Measurements from ENCODE around the gene TRIM33. TPM values are rescaled to one million over a fixed set of nuclear protein-coding genes. Genes with fewer than 3 reads are reported as not detected.

The TRIM33 gene
- total and polyA plus RNA-seq, 2 of the 8 experiments (the other 6 are each of a cell fraction or from before 2014, with no cell fraction given), result 17.1 to 52.3 TPM

DNA sequence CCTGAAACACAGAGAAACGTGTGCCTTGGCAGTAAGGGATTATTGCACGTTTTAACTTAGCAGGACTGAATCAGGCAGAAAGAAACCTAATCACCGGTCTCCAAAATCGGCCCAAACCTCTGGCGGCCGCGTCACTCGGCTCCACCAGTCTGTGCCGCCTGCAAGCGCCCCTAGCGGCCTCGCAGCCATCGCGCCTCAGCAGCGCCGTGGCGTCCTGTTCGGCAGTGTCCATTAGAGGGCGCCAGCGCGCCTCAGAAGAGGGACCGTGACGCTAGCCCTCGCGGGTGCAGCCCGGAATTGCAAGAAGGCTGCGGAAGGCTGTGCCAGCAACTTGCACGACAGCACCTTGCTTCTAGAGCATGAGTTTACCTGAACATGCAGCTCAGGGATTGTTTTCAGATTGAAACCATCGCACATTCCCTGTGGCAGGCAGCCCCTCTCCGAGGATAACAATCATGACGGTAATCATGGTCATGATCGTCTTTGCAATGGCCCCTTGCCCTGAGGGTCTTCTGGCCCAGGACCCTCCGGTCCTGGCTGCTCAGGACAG, 164.4 kb downstream of the TRIM33 start (continued):
- TF ChIP-seq EP300 (IDR thresholded peaks at IDR 0.05; ENCODE audit: borderline replicate concordance in 1 of 2, low read depth in 2 of 2, low read length in 2 of 2), result no peak
- TF ChIP-seq SUZ12 (IDR thresholded peaks at IDR 0.05; ENCODE audit: low read length), result no peak
- TF ChIP-seq RAD21 (IDR thresholded peaks at IDR 0.05 in 1 of 2, conservative IDR thresholded peaks at IDR 0.05 in 1 of 2; ENCODE audit: low read depth in 2 of 2, low read length in 2 of 2), result peak; percentile 99 to 100
- TF ChIP-seq, protein P1, sequence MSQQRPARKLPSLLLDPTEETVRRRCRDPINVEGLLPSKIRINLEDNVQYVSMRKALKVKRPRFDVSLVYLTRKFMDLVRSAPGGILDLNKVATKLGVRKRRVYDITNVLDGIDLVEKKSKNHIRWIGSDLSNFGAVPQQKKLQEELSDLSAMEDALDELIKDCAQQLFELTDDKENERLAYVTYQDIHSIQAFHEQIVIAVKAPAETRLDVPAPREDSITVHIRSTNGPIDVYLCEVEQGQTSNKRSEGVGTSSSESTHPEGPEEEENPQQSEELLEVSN (IDR thresholded peaks at IDR 0.05), result peak; percentile 39
- TF ChIP-seq KDM4A (IDR thresholded peaks at IDR 0.05; ENCODE audit: low read depth, low read length, severe bottlenecking), result no peak
- TF ChIP-seq RNF2 (IDR thresholded peaks at IDR 0.05; ENCODE audit: borderline replicate concordance, low read depth, low read length, missing control alignments, poor library complexity, severe bottlenecking), result no peak
- TF ChIP-seq, protein P2, sequence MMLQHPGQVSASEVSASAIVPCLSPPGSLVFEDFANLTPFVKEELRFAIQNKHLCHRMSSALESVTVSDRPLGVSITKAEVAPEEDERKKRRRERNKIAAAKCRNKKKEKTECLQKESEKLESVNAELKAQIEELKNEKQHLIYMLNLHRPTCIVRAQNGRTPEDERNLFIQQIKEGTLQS (IDR thresholded peaks at IDR 0.05; ENCODE audit: insufficient read depth, low read depth, low read length), result peak; percentile 77; the same call in 1 of the 2 replicates
- no peak for TF ChIP-seq CBX8 (IDR thresholded peaks at IDR 0.05; ENCODE audit: borderline replicate concordance, low read depth, low read length)
- no peak for TF ChIP-seq SIX5 (IDR thresholded peaks at IDR 0.05; ENCODE audit: low read depth, low read length)
- TF ChIP-seq RXRA (IDR thresholded peaks at IDR 0.05; ENCODE audit: insufficient read depth, low read depth, low read length), result no peak
- peak; percentile 61; the same call in 1 of the 2 replicates for TF ChIP-seq CHD2 (IDR thresholded peaks at IDR 0.05; ENCODE audit: low read length)
- no peak for TF ChIP-seq ZNF274 (IDR thresholded peaks at IDR 0.05; ENCODE audit: borderline replicate concordance, extremely low read depth, low read length)
- peak in 1 of 2 experiments; percentile 62; a peak in 1 of 4 replicates for TF ChIP-seq SIN3A (conservative IDR thresholded peaks at IDR 0.05 in 1 of 2, IDR thresholded peaks at IDR 0.05 in 1 of 2; ENCODE audit: low read depth in 1 of 2, low read length in 2 of 2)
- TF ChIP-seq JUND (IDR thresholded peaks at IDR 0.05; ENCODE audit: low read length), result peak; percentile 68
- TF ChIP-seq ASH2L (IDR thresholded peaks at IDR 0.05; ENCODE audit: low read length), result peak; percentile 77
- no peak for TF ChIP-seq POU5F1 (IDR thresholded peaks at IDR 0.05; ENCODE audit: low read depth, low read length)
- peak; percentile 51 for TF ChIP-seq CTBP2 (IDR thresholded peaks at IDR 0.05; ENCODE audit: borderline replicate concordance, insufficient read depth, insufficient read length, low read length)
- peak; percentile 89 for TF ChIP-seq CREB1 (IDR thresholded peaks at IDR 0.05)
- no peak for TF ChIP-seq PHF8 (conservative IDR thresholded peaks at IDR 0.05; ENCODE audit: low read depth, low read length)
